C4-2B (cell line): ENCODE measurements around the gene CLDN11.

Experiments
- CTCF ChIP-seq: fragments of 450-650 bp; conservative IDR thresholded peaks from 2 replicates; pipeline ENCODE4 v1.5.1; 2017; ENCODE audit warnings: mild to moderate bottlenecking
- ZFX ChIP-seq: fragments of 450-650 bp; IDR thresholded peaks from 2 replicates; pipeline ENCODE4 v1.6.1; 2017

- TF ChIP-seq CTCF = no peak
- TF ChIP-seq ZFX = no peak
Observed at GRCh38 chr3:170441412-170441811, 22.7 kb downstream of the CLDN11 start.
